Right renal cortex interstitium (tissue), 3 donors: ENCODE data around the gene SLC19A2. TPM values are rescaled to one million over a fixed set of nuclear protein-coding genes. Genes with fewer than 3 reads are reported as not detected.
"Not testable (repeated sequence)": the region's sequence is repeated elsewhere in the genome, so short reads cannot be mapped to it uniquely, and the experiment has no call there.

Experiments
- DNase-seq, 3 donors: peaks; one replicate each; pipeline ENCODE4 v3.0.0-alpha.2; 2013; ENCODE audit warnings: low read depth in 3 of 3, low spot score in 2 of 3
- polyA plus RNA-seq, 3 donors: library from polyadenylated mRNA; unstranded; fragments of 120-200 nt; gene quantifications; one replicate each; pipeline ENCODE4 v1.2.1, GENCODE V29; 2013; ENCODE audit not compliant: insufficient read length in 3 of 3

The SLC19A2 gene, protein sequence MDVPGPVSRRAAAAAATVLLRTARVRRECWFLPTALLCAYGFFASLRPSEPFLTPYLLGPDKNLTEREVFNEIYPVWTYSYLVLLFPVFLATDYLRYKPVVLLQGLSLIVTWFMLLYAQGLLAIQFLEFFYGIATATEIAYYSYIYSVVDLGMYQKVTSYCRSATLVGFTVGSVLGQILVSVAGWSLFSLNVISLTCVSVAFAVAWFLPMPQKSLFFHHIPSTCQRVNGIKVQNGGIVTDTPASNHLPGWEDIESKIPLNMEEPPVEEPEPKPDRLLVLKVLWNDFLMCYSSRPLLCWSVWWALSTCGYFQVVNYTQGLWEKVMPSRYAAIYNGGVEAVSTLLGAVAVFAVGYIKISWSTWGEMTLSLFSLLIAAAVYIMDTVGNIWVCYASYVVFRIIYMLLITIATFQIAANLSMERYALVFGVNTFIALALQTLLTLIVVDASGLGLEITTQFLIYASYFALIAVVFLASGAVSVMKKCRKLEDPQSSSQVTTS
- 10 to 100 TPM; 16.6 to 20.3 (median 18.5) TPM for polyA plus RNA-seq

GRCh38 chr1:169485431-169486280 lies at the start of gene SLC19A2:
SLC19A2 (minus strand) TSS chr1:169485944; CDS start chr1:169485766, 178 bp downstream.
- DNase-seq: peak; percentile 89 to 98 (median 97)

GRCh38 chr1:169534653-169535052 lies 48.9 kb upstream of the SLC19A2 start:
- no peak for DNase-seq

DNA sequence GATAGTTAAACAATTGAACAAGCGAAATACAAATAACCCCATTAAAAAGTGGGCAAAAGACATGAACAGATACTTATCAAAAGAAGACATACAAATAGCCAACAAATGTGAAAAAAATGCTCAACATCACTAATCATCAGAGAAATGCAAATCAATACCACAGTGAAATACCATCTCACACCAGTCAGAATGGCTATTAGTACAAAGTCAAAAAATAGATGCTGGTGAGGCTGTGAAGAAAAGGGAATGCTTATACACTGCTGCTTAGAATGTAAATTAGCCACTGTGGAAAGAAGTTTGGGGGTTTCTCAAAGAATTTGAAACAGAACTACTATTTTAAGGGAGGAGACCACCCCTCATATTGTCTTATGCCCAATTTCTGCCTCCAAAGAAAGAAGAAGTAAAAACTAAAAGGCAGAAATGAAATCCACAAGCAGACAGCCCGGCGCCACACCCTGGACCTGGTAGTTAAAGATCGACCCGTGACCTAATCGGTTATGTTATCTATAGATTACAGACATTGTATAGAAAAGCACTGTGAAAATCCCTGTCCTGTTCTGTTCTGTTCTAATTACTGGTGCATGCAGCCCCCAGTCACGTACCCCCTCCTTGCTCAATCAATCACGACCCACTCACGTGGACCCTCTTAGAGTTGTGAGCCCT lies 47.9 kb upstream of the SLC19A2 start:
- DNase-seq: not testable (repeated sequence)

DNA sequence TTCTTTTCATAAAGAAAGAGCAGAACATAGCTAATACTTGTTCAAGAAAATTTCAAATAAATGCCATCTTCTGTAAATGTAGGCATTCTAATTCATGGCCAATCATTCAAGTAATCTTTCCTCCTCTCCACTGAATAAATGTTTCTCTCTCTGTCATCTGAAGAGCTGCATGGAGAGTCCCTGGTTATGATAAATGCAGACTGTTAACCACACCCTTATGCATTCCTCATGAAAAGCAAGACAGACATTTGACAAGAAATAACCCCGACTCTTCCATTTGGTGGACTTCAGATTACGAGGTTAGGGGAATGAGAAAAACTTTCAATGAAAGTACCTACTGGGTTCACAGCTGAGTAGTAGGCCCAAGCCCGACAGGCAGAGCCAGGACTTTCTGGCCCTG lies 44.7 kb upstream of the SLC19A2 start:
- DNase-seq: no peak

DNA sequence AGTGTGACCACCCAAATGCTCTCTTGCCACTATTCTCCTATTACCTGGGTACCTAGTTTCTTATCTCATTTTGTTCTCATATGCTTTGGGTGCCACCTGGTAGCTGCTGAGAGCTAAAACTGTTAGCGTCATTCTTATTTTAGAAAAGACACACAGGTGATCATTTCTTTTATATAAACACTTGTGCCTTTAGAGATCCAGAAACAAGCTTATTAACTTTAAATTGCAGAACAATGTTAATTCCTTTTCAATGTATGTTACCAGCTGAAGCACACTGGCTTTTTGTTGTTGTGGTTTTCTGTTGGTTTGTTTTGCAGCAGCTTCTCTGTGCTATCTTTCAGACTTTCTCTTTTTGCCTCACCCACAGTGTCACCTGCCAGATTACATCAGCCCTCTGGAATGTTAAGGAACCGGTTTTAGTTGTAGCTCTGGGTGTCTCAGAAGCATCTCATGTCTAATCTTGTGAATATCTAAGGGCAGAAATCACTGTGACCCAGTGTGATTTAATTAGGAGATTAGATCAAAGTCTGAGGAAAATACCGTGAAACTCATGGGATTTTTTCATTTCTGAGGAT lies 43.4 kb upstream of the SLC19A2 start:
- peak in 2 of 3 donors; percentile 23 to 24 for DNase-seq

- no peak for DNase-seq
Observed at GRCh38 chr1:169528215-169529067, 42.7 kb upstream of the SLC19A2 start.

DNA sequence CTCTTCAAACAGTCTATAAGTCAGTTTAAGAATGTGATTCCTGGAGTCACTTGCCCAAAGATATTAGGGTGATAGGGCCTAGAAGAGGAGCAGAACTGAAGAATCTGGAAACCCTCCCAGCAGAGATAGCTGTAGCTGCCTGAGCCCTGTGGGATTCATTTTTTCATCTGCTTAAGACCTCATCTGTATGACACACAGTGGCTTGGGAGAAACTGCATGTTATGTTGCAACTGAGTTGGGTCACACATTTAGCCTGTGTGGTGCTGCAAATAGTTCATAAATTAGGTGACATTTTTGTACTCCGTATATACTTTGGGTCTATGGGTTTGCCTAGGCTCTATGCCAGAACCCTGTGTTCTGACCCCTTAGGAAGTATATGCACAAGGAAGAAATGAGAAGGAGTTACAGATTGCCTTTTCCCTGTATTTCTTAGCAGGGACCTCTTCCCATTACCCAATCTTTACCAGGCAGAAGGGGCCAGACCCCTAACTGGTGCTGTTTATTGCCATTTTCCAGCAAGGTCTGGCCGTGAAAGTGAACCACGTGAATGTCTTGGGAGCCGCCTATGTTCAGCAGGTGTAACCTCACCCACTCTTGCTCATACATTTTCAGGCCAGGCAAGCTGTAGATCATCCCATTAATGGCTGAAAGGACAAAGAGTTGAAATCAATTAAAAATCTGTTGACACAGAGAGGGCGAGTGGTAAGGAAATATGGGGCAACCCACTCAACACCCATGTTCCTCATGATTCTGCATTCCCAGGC lies 41.9 kb upstream of the SLC19A2 start:
- DNase-seq: no peak

DNA sequence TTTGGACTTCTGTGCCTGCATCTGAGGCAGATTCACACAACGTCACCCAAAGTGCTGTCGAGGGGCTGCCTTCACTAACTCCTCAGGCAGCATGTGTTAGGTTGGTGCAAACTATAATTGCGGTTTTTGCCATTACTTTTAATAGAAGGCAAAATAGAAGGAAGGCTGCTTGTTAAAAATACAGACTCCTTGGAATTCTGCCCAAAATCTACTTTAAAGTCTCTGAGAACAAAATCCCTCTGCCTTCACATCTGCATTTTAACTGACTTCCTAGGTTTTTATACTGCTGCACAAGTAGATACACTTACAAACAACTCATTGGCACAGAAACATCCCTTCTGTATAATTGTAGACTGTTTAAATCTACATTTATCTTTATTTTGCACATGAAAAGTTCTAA lies 41.3 kb upstream of the SLC19A2 start:
- DNase-seq: no peak

DNA sequence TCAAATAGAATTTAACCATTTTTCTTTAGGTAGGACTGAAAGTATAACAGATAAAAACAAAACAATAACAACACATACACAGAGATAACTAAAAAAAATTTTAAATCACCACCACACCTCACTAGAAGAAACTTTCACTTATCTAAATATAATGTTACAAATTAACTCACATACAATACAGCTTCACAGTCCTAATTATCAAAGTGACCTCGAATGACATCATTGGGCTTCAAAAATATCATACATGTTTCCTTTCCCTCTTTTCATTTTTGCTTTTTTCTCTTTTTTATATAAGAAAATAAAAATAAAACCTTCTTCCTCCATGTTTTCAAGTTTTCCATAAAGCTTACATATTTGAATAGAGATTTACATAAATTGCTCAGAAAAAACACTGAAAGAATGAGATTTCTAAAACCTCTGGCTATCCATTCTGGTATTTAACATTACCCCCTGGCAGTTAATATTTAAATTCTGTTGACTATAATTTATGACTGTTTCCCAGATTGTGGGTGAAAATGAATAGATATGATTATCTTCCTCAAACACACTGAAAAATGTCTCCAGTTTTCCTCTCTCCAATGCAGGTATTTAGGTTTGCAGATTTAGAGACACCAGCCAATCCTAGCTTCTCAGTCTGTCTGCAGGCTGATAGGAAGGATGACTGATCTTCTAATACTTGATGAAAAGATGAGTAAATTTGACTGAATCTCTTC lies 40.5 kb upstream of the SLC19A2 start:
- DNase-seq: no peak

DNA sequence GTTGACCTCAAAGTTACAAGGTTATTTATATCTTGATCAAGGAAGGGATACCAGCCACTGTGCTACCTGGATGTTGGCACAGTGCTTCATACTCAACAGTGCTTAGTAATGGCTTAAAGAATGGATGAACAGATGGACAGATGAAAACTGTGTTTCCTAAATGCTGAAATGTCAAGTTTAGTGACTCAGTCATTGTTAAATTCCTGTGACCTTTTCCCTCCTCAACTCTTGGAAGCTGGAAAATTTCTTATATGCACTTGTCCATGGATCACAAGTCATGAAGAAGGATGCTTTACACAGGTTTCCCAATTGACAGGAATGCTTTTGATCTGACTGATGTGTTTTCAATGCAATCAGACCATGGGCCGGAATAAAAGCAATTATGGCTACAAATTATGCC lies 39.6 kb upstream of the SLC19A2 start:
- DNase-seq: no peak

GRCh38 chr1:169523904-169524303 lies 38.2 kb upstream of the SLC19A2 start:
- no peak for DNase-seq

DNA sequence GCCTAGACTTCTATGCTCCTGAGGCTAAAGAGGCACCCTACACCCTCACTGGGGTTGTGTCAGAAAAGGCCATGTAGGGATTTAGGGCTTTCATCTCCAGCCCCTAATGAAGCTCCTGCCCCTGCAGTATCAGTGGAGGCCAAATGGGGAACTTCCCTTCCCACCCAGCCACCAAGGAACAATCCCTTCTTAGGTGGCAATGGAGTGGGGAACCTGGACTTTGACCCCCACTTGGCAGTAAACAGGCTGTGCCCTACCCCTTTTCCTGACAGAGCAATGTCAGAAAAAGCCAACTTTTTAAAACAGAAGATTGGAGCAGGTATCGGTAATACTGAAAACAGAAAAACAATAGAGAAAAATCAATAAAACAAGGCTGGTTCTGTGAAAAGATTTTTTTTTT lies 35.5 kb upstream of the SLC19A2 start:
- DNase-seq: no peak

DNA sequence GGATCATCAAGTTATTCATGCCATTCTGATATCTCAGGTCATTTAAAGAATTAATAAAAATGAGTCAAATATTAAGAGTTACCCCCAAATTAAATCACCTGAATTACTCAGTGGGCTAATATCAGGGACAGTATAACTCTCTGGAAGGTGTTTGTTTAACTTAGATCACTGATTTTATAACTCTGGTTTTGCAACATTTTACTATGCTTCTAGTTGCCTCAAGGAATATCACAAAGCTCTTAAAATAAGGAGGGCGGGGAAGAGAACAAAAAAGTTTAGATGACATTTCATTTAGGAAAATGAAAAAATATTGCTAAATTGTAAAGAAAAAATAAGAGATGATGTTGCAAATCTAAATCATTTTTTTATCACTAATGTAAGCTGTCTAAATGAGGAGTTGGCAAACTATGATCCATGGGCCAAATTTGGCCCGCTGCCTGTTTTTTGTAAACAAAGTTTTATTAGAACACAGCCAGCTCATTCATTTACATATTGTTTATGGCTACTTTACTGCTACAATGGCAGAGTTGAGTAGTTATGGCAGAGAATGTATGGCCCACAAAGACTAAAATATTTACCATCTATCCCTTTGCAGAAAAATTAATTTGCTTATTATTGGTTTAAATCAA lies 31.9 kb upstream of the SLC19A2 start:
- DNase-seq: no peak

DNA sequence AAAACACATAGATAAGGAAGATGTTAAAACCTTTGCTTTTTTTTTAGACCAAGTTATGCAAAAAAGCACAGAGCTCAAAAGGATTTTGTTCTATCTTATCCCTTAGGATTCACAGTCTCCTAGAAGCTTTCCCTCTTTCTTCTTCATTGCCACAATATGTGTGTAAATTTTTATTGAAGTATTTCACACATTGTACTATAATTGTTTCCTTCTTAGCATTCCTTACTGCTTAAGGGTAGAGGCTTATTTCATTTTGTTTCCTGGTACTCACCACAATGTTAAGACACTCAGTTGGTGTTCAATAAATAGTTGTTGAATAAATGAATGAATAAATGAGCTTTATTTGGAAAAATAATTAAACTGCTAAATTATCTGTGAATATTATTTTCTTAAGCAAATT lies 29.9 kb upstream of the SLC19A2 start:
- DNase-seq: no peak

DNA sequence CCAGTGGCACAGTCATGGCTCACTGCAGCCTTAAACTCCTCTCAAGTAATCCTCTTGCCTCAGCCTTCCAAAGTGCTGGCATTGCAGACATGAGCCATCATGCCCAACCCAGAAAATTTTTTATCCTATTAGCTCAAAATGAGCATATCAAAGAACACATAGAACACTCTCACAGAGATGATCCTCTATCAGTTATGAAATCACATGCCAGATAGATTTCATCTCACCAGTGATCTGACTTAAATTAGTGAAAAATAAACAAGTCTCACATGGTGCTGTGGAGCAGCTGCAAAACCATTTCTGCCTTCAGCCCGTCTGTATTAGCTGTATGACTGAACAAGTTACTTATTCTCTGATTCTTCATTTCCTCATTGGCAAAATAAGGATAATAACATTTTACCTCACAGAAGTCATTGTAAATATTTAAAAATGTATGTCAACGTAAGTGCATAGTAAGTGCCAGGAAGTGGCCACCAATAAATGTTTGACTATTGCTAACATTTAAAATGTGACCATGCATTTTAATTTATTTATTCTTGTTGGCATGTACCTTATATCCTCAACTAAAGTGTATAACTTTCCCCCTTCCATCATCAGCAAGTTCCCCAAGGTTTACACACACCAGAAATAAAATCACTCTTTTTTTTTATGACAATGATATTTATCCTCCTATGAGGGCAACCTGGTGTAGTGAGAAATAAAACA lies 29.0 kb upstream of the SLC19A2 start:
- DNase-seq: no peak

GRCh38 chr1:169513208-169513607 lies 27.5 kb upstream of the SLC19A2 start:
- DNase-seq: no peak

GRCh38 chr1:169511316-169512005 lies 25.7 kb upstream of the SLC19A2 start:
- DNase-seq: no peak
